Measurements from ENCODE around the gene MCFD2.

DNA sequence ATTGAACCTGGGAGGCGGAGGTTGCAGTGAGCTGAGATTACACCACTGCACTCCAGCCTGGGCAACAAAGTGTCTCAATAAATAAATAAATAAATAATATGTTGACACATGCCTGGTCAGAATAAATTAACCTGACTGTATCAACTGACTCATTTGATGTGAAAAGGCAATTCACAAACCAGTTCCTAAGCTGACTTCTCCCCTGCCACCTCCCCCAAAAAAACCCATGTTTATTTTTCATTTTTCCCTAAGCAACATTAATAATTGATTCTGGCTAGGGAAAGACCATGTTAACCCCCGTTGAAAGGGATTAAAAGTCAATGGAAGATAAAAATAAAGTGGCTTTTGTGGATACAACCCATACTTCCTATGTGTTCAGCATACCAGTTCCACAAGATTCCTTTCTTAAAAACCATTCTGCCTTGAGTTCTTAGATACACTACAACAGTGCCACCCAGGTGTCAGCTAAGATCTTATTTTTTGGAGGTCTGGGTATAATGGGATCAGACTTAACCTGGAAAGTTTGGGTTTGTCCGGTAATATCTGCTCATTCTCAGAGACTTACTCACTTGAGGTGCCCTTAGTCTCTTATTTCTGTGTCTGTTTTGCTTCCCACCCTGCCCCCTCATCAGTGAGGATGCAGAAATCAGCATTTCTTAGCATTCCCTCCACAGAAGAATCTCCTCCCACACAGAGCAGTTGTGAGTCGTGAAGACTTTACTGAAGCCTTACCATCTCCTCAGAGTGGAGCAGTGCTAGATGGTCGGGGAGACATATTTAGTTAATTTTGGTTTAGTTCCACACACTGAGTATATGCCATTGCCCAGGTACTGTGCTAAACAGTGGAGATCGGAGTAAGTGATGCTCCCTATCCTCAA lies 10.1 kb upstream of the MCFD2 start:
- no peak for TF ChIP-seq EZH2phosphoT487 (IDR thresholded peaks at IDR 0.05; ENCODE audit: borderline replicate concordance, low read depth, low read length)
- TF ChIP-seq, protein P1, sequence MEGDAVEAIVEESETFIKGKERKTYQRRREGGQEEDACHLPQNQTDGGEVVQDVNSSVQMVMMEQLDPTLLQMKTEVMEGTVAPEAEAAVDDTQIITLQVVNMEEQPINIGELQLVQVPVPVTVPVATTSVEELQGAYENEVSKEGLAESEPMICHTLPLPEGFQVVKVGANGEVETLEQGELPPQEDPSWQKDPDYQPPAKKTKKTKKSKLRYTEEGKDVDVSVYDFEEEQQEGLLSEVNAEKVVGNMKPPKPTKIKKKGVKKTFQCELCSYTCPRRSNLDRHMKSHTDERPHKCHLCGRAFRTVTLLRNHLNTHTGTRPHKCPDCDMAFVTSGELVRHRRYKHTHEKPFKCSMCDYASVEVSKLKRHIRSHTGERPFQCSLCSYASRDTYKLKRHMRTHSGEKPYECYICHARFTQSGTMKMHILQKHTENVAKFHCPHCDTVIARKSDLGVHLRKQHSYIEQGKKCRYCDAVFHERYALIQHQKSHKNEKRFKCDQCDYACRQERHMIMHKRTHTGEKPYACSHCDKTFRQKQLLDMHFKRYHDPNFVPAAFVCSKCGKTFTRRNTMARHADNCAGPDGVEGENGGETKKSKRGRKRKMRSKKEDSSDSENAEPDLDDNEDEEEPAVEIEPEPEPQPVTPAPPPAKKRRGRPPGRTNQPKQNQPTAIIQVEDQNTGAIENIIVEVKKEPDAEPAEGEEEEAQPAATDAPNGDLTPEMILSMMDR (conservative IDR thresholded peaks at IDR 0.05; ENCODE audit: low read length): no peak
